SK-N-SH (cell line): ENCODE data around the gene LY6G6C. TPM values are rescaled to one million over a fixed set of nuclear protein-coding genes. Genes with fewer than 3 reads are reported as not detected.

Experiments
- CTCF ChIA-PET: fragments of 300-600, 350-600 bp; formaldehyde crosslinking; extraction: SDS; loops from one replicate; lab custom pipeline; 2021; lab: Yijun Ruan, JAX
- POLR2A ChIA-PET: fragments of 350-600 bp; sonication (Branson Sonifier 250); formaldehyde crosslinking; extraction: SDS; loops from one replicate; lab custom pipeline; 2020; ENCODE audit warnings: antibody characterized with exemption, inconsistent platforms; lab: Yijun Ruan, JAX
- DNase-seq: peaks from one replicate; pipeline ENCODE4 v3.0.0; 2012
- H2AFZ ChIP-seq: fragments of 200-600 bp; sonication (generic); 2 replicates; pipeline ENCODE4 v1.8.1; 2016; ENCODE audit warnings: antibody characterized with exemption, mild to moderate bottlenecking, low read depth
- H3F3A ChIP-seq: fragments of 200-600 bp; sonication (generic); replicated peaks from 2 replicates; pipeline ENCODE3; 2016; ENCODE audit warnings: antibody characterized with exemption, mild to moderate bottlenecking; ENCODE audit not compliant: insufficient read depth
- H3K27ac ChIP-seq, 2 experiments: fragments of 200-500 bp in 1 of 2; fragments of 200-600 bp in 1 of 2; sonication (Bioruptor generic) in 1 of 2; sonication (generic), shearing (Covaris generic) in 1 of 2; 2 replicates each; pipeline versions ENCODE4 v1.5.1 to v1.6.1; 2014 to 2016; ENCODE audit warnings: low read depth in 2 of 2, inconsistent platforms in 1 of 2, low read length in 1 of 2, mild to moderate bottlenecking in 1 of 2, mixed read lengths in 1 of 2
- H3K27me3 ChIP-seq: fragments of 200-600 bp; sonication (generic), shearing (Covaris generic); 2 replicates; pipeline ENCODE4 v1.6.1; 2016; ENCODE audit warnings: mixed run types; ENCODE audit not compliant: insufficient read depth
- H3K36me3 ChIP-seq, 2 experiments: fragments of 200-500 bp in 1 of 2; fragments of 200-600 bp in 1 of 2; sonication (Bioruptor generic) in 1 of 2; sonication (generic) in 1 of 2; replicated peaks in 1 of 2; 2 replicates each; pipeline versions ENCODE3 to v1.5.1; 2014 to 2016; ENCODE audit warnings: low read length in 1 of 2, mild to moderate bottlenecking in 1 of 2; ENCODE audit not compliant: insufficient read depth in 2 of 2, control insufficient read depth in 1 of 2
- H3K4me1 ChIP-seq, 2 experiments: fragments of 200-500 bp in 1 of 2; fragments of 200-600 bp in 1 of 2; sonication (Bioruptor generic) in 1 of 2; sonication (generic), shearing (Covaris generic) in 1 of 2; 2 replicates each; pipeline versions ENCODE4 v1.5.1 to v1.6.1; 2014 to 2016; ENCODE audit warnings: low read depth in 1 of 2, low read length in 1 of 2, mixed run types in 1 of 2; ENCODE audit not compliant: insufficient read depth in 2 of 2, control insufficient read depth in 1 of 2
- H3K4me2 ChIP-seq: fragments of 200-600 bp; sonication (generic), shearing (Covaris generic); 2 replicates; pipeline ENCODE4 v1.6.1; 2017; ENCODE audit warnings: mixed run types
- H3K4me3 ChIP-seq, 2 experiments: fragments of 200-500 bp in 1 of 2; fragments of 200-600 bp in 1 of 2; sonication (Bioruptor generic) in 1 of 2; sonication (generic), shearing (Covaris generic) in 1 of 2; 2 replicates each; pipeline versions ENCODE4 v1.5.1 to v1.8.1; 2014 to 2016; ENCODE audit warnings: low read depth in 2 of 2, inconsistent platforms in 1 of 2, low read length in 1 of 2, mild to moderate bottlenecking in 1 of 2, mixed read lengths in 1 of 2, moderate library complexity in 1 of 2
- H3K79me2 ChIP-seq: fragments of 200-600 bp; sonication (generic); 2 replicates; pipeline ENCODE4 v1.8.1; 2017; ENCODE audit warnings: mild to moderate bottlenecking; ENCODE audit not compliant: insufficient read depth
- H3K9ac ChIP-seq: fragments of 200-600 bp; sonication (generic); 2 replicates; pipeline ENCODE4 v1.6.1; 2017; ENCODE audit warnings: mixed run types
- H3K9me2 ChIP-seq: fragments of 200-600 bp; sonication (generic); 2 replicates; pipeline ENCODE4 v1.6.1; 2017; ENCODE audit warnings: mixed run types
- H3K9me3 ChIP-seq: fragments of 200-600 bp; sonication (generic); 2 replicates; pipeline ENCODE4 v1.6.1; 2017; ENCODE audit warnings: mixed run types, mild to moderate bottlenecking, moderate library complexity
- H4K20me1 ChIP-seq: fragments of 200-600 bp; sonication (generic); 2 replicates; pipeline ENCODE4 v1.6.1; 2017; ENCODE audit warnings: mild to moderate bottlenecking, mixed run types; ENCODE audit not compliant: insufficient read depth
- CHD2 ChIP-seq: fragments of 150-350 bp; IDR thresholded peaks from 2 replicates; pipeline ENCODE4 v1.6.1; 2018; ENCODE audit warnings: low read length; ENCODE audit not compliant: partially characterized antibody
- CTCF ChIP-seq: fragments of 200-600 bp; sonication (generic); IDR thresholded peaks from 2 replicates; pipeline ENCODE4 v1.6.1; 2017; ENCODE audit warnings: antibody characterized with exemption, mild to moderate bottlenecking, moderate library complexity
- EZH2phosphoT487 ChIP-seq: fragments of 200-600 bp; sonication (generic); IDR thresholded peaks from 2 replicates; pipeline ENCODE4 v1.6.1; 2017; ENCODE audit warnings: low read depth, mixed run types, mild to moderate bottlenecking, antibody characterized with exemption, moderate library complexity, borderline replicate concordance
- FOXJ3 ChIP-seq: sonication (generic); formaldehyde crosslinking; IDR thresholded peaks from 2 replicates; pipeline ENCODE4 v1.5.1; 2020; ENCODE audit warnings: mild to moderate bottlenecking, missing genetic modification reagents
- FOXM1 ChIP-seq: IDR thresholded peaks from 2 replicates; pipeline ENCODE4 v1.4.0; 2012; ENCODE audit warnings: low read depth, mild to moderate bottlenecking
- GABPA ChIP-seq: IDR thresholded peaks from 2 replicates; pipeline ENCODE4 v1.4.0; 2012; ENCODE audit warnings: low read depth, mild to moderate bottlenecking
- GATA2 ChIP-seq: sonication (generic); formaldehyde crosslinking; IDR thresholded peaks from 2 replicates; pipeline ENCODE4 v1.5.0; 2020; ENCODE audit warnings: mild to moderate bottlenecking, missing genetic modification reagents
- MEF2A ChIP-seq: IDR thresholded peaks from 2 replicates; pipeline ENCODE4 v1.4.0; 2012; ENCODE audit warnings: low read depth, borderline replicate concordance
- NFIC ChIP-seq: IDR thresholded peaks from 2 replicates; pipeline ENCODE4 v1.4.0; 2012; ENCODE audit warnings: borderline replicate concordance
- RAD21 ChIP-seq: IDR thresholded peaks from 2 replicates; pipeline ENCODE4 v1.6.1; 2012; ENCODE audit warnings: mild to moderate bottlenecking, low read length
- RCOR1 ChIP-seq: fragments of 150-350 bp; IDR thresholded peaks from 2 replicates; pipeline ENCODE4 v1.6.1; 2017; ENCODE audit warnings: antibody characterized with exemption, low read length
- RFX5 ChIP-seq: IDR thresholded peaks from 2 replicates; pipeline ENCODE4 v1.6.1; 2012; ENCODE audit warnings: mild to moderate bottlenecking, improper control_type of control experiment, low read length
- RXRA ChIP-seq: IDR thresholded peaks from 2 replicates; pipeline ENCODE4 v1.4.0; 2012; ENCODE audit warnings: low read depth, mild to moderate bottlenecking, borderline replicate concordance
- SIN3A ChIP-seq: IDR thresholded peaks from 2 replicates; pipeline ENCODE4 v1.6.1; 2012; ENCODE audit warnings: low read depth, mild to moderate bottlenecking, low read length, moderate library complexity, borderline replicate concordance
- USF1 ChIP-seq: IDR thresholded peaks from 2 replicates; pipeline ENCODE4 v1.4.0; 2012; ENCODE audit warnings: low read depth, borderline replicate concordance
- WGBS: methylation state at CpG from one replicate; pipeline ENCODE4 v1.1.6; 2017; ENCODE audit warnings: low lambda C conversion rate; 5-methylcytosine and 5-hydroxymethylcytosine counted together
- polyA plus RNA-seq, 3 experiments: library from polyadenylated mRNA; depleted of rRNA; stranded (reverse); fragments of >200 nt; gene quantifications; 2 replicates each; pipeline ENCODE4 v1.2.3, GENCODE V29; 2012
- TF ChIP-seq, protein P1 (sequence below): IDR thresholded peaks from 2 replicates; pipeline ENCODE4 v1.4.0; 2012; ENCODE audit warnings: low read depth
- TF ChIP-seq, protein P2 (sequence below): IDR thresholded peaks from 2 replicates; pipeline ENCODE4 v1.4.0; 2012; ENCODE audit warnings: low read depth, borderline replicate concordance

The LY6G6C gene
- polyA plus RNA-seq, 1 of the 3 experiments (the other 2 are of a cell fraction) = not detected

GRCh38 chr6:31761343-31761742, 39.8 kb upstream of the LY6G6C start:
- ChIA-PET POLR2A (no interaction called here), CTCF (no interaction called here)
- H4K20me1 ChIP-seq = no peaks in the 10 kb centered on the region
- no peaks in the 10 kb centered on the region for H3K9me2 ChIP-seq
- H3K4me1 ChIP-seq = peaks cover 0 to 5% of the 10 kb centered on the region in 2 experiments; a peak in 1 of 4 replicates
- H2AFZ ChIP-seq = no peak overlapping the region
- no peaks in the 10 kb centered on the region for H3F3A ChIP-seq
- no peak for DNase-seq
- no peak overlapping the region for H3K27ac ChIP-seq
- no peak overlapping the region for H3K9ac ChIP-seq
- TF ChIP-seq MEF2A (no peak), FOXM1 (no peak), RXRA (no peak)
- H3K4me3 ChIP-seq = no peak overlapping the region
- no peaks in the 10 kb centered on the region for H3K9me3 ChIP-seq
- H3K79me2 ChIP-seq = no peaks in the 10 kb centered on the region
- no peaks in the 10 kb centered on the region for H3K36me3 ChIP-seq
- 98% methylated on average over 7 of the region's 8 CpGs for WGBS
- H3K4me2 ChIP-seq = no peak overlapping the region
- H3K27me3 ChIP-seq = no peaks in the 10 kb centered on the region

- WGBS = 90% methylated on average over 5 of the region's 5 CpGs
- POLR2A ChIA-PET = no interaction called here
- CTCF ChIA-PET = interaction anchor here (1.4 kb wide), 1 partner anchor 38 kb away, joined by 3 read pairs; no protein-coding TSS in a partner anchor
Measured at GRCh38 chr6:31760790-31761189, 39.2 kb upstream of the LY6G6C start.

DNA sequence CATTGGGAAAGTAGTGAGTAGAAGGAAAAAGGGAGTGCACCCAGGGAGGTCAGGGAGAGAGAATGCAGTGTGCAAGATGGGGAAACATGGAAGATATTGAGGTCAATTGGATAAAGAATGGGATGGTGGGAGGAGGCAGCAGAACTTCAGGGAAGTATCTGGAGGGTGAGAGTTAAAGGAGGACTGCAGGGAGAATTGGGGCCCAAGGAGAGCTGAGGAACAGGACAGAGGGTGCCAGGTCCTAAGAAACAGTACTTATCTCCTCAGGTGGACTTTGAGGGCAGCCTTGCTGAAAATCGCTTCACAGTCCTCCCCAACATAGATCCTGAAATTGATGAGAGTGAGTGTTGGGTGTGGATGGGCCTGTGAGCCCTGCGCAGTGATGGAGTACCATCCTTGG, 36.7 kb upstream of the LY6G6C start:
- Histone ChIP-seq H3K9ac (no peak overlapping the region), H3K36me3 (no peaks in the 10 kb centered on the region), H3K4me2 (no peak overlapping the region), H3K4me1 (peaks cover 0 to under 1% of the 10 kb centered on the region in 2 experiments; a peak in 1 of 4 replicates), H2AFZ (no peak overlapping the region), H3K9me3 (no peaks in the 10 kb centered on the region), H3K27me3 (no peaks in the 10 kb centered on the region), H3K4me3 (no peak overlapping the region), H3K79me2 (no peaks in the 10 kb centered on the region), H3K27ac (no peak overlapping the region), H3K9me2 (no peaks in the 10 kb centered on the region), H3F3A (peaks cover 6% of the 10 kb centered on the region), H4K20me1 (no peaks in the 10 kb centered on the region)
- ChIA-PET CTCF (interaction anchor here (1.5 kb wide), 1 partner anchor 33 kb away, joined by 5 read pairs; no protein-coding TSS in a partner anchor), POLR2A (interaction anchor here (2.3 kb wide), 1 partner anchor 11 kb away, joined by 6 read pairs; no protein-coding TSS in a partner anchor)
- DNase-seq = no peak
- WGBS = 100% methylated on average over 2 of the region's 2 CpGs
- TF ChIP-seq FOXM1 = no peak
- TF ChIP-seq GATA2 (CRISPR knock-in tag) = no peak
- TF ChIP-seq, protein P1, sequence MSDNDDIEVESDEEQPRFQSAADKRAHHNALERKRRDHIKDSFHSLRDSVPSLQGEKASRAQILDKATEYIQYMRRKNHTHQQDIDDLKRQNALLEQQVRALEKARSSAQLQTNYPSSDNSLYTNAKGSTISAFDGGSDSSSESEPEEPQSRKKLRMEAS = no peak
- no peak for TF ChIP-seq USF1
- TF ChIP-seq EZH2phosphoT487 = no peak
- TF ChIP-seq RAD21 = no peak
- TF ChIP-seq CTCF = no peak
- TF ChIP-seq CHD2 = no peak
- no peak for TF ChIP-seq SIN3A
- TF ChIP-seq RCOR1 = no peak
- TF ChIP-seq FOXJ3 = no peak
- TF ChIP-seq RFX5 = no peak

More at GRCh38 chr6:31760790-31761189, 39.2 kb upstream of the LY6G6C start:
- Histone ChIP-seq H3K4me2 (no peak overlapping the region), H3K9ac (no peak overlapping the region), H3K27me3 (no peaks in the 10 kb centered on the region), H3K27ac (no peak overlapping the region), H3K9me3 (no peaks in the 10 kb centered on the region), H3K4me1 (no peaks in the 10 kb centered on the region; a peak in 1 of 4 replicates), H2AFZ (no peak overlapping the region), H3K9me2 (no peaks in the 10 kb centered on the region), H3K4me3 (no peak overlapping the region), H4K20me1 (no peaks in the 10 kb centered on the region), H3F3A (peaks cover under 1% of the 10 kb centered on the region), H3K79me2 (no peaks in the 10 kb centered on the region), H3K36me3 (no peaks in the 10 kb centered on the region)
- TF ChIP-seq RFX5 (no peak), RCOR1 (no peak), NFIC (no peak), GABPA (no peak)
- TF ChIP-seq, protein P2, sequence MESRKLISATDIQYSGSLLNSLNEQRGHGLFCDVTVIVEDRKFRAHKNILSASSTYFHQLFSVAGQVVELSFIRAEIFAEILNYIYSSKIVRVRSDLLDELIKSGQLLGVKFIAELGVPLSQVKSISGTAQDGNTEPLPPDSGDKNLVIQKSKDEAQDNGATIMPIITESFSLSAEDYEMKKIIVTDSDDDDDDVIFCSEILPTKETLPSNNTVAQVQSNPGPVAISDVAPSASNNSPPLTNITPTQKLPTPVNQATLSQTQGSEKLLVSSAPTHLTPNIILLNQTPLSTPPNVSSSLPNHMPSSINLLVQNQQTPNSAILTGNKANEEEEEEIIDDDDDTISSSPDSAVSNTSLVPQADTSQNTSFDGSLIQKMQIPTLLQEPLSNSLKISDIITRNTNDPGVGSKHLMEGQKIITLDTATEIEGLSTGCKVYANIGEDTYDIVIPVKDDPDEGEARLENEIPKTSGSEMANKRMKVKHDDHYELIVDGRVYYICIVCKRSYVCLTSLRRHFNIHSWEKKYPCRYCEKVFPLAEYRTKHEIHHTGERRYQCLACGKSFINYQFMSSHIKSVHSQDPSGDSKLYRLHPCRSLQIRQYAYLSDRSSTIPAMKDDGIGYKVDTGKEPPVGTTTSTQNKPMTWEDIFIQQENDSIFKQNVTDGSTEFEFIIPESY = no peak
- DNase-seq = no peak
